Rectal smooth muscle tissue (tissue), 1 donor: ENCODE measurements around the gene ZBTB44.
"Not testable (repeated sequence)": the region's sequence is repeated elsewhere in the genome, so short reads cannot be mapped to it uniquely, and the experiment has no call there.

Source experiments
- H3K27ac ChIP-seq: one replicate; pipeline ENCODE4 v1.7.0; 2013; ENCODE audit warnings: low read depth, low read length, inconsistent platforms
- H3K27me3 ChIP-seq: one replicate; pipeline ENCODE4 v1.7.0; 2013; ENCODE audit warnings: low read length; ENCODE audit not compliant: control insufficient read depth, insufficient read depth
- H3K36me3 ChIP-seq: one replicate; pipeline ENCODE4 v1.7.0; 2013; ENCODE audit warnings: low read length; ENCODE audit not compliant: control insufficient read depth, insufficient read depth
- H3K4me1 ChIP-seq: one replicate; pipeline ENCODE4 v1.7.0; 2013; ENCODE audit warnings: low read length; ENCODE audit not compliant: control insufficient read depth, insufficient read depth
- H3K4me3 ChIP-seq: one replicate; pipeline ENCODE4 v1.7.0; 2013; ENCODE audit warnings: low read length
- H3K9ac ChIP-seq: one replicate; pipeline ENCODE4 v1.7.0; 2013; ENCODE audit warnings: low read length

Gene ZBTB44

DNA sequence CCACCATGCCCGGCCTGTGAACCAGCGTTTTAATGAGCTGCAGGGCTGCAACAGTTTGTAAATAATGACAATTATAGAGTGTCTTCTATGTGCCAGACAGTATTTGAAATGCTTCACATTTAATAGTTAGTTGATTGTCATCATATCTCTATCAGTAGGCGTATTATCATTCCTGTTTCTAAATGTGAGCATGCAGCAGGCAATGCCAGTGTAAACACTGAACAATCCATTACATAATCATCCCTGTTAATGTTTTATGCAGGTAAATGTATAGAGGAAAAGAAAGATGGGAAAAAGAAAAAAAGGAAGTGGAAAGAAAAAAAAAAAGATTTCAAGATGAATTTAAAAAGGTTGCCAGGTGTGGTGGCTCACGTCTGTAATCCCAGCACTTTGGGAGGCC, 52.3 kb downstream of the ZBTB44 start:
- H3K9ac ChIP-seq: no peak overlapping the region
- no peak overlapping the region for H3K27ac ChIP-seq
- H3K4me3 ChIP-seq: no peak overlapping the region
- H3K27me3 ChIP-seq: no peaks in the 10 kb centered on the region
- peaks cover 3% of the 10 kb centered on the region for H3K36me3 ChIP-seq
- no peaks in the 10 kb centered on the region for H3K4me1 ChIP-seq

DNA sequence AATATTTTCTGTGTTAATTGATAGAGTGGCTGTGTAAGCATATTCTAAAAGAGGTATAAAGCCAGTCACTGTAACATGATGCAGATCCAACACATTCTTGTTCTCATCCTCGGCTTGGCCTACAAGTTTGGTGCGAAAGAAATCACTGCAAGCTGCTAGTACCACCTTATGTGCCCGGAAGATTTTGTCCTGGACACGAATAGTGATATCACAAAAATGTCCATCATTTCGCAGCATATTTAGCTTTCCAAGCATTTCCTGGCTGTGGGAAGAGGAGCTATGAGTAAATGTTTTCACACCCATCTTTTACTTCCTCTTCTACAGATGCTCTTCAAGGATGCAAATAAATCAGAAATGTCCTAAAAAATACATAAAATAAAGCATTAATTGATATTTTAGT, 53.1 kb downstream of the ZBTB44 start:
- Histone ChIP-seq H3K36me3 (peaks cover 3% of the 10 kb centered on the region), H3K4me3 (no peak overlapping the region), H3K27ac (no peak overlapping the region), H3K4me1 (no peaks in the 10 kb centered on the region), H3K27me3 (no peaks in the 10 kb centered on the region), H3K9ac (no peak overlapping the region)

DNA sequence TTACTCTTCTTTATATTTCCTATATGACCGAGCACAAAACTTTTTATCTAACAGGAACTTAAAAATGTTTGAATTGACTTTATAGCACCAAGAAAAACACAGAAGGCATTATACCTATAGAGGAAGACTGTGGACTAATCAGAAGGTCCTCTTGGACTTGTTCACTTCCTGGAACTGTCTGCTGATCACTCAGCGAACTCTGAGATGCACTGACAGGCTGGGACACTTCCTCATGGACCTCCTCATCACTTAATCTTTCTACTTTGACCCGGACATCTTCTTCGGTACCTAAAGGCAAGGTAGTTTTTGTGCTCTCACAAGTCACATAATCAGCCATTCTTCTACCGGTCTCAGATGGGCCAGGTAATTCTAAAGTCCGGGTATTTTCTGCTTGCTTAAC, 54.0 kb downstream of the ZBTB44 start:
- H3K4me3 ChIP-seq: no peak overlapping the region
- no peak overlapping the region for H3K27ac ChIP-seq
- H3K36me3 ChIP-seq: peaks cover 3% of the 10 kb centered on the region
- H3K4me1 ChIP-seq: no peaks in the 10 kb centered on the region
- H3K27me3 ChIP-seq: no peaks in the 10 kb centered on the region
- no peak overlapping the region for H3K9ac ChIP-seq

DNA sequence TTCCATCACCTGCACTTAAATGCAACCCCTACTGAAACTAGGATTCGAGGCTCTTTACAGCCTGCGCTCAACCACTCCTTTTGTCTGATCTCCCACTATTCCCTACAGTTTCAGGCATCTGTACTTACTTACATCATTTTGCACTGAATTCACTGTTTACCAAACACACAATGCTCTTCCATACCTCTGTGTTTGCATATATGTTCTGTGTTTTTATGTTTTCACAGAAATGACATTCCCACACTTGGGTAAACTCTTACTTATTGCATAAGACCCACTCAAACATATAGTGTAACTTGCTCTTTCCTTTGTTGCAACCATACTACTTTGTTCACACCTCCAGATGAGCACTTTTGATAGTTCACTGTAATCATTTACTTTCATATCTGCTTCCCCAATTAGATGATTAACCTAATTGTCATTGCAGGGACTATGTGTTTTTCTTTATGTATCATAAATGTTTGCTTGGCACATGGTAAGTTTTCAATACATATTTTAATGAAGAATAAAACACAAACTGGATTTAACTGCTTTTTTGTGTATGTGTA, 54.6 kb downstream of the ZBTB44 start:
- Histone ChIP-seq H3K4me3 (no peak overlapping the region), H3K27me3 (no peaks in the 10 kb centered on the region), H3K27ac (no peak overlapping the region), H3K4me1 (no peaks in the 10 kb centered on the region), H3K36me3 (peaks cover 3% of the 10 kb centered on the region), H3K9ac (no peak overlapping the region)

DNA sequence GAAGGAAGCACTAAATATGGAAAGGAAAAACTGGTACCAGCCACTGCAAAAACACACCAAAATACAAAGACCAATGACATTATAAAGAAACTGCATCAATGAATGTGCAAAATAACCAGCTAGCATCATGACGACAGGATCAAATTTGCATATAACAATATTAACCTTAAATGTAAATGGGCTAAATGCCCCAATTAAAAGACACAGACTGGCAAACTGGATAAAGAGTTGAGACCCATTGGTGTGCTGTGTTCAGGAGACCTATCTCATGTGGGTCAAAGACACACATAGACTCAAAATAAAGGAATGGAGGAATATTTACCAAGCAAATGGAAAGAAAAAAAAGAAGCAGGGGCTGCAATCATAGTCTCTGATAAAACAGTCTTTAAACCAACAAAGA, 63.0 kb downstream of the ZBTB44 start:
- not testable (repeated sequence) for H3K4me3 ChIP-seq, H3K4me1 ChIP-seq, H3K36me3 ChIP-seq, H3K9ac ChIP-seq, H3K27ac ChIP-seq, H3K27me3 ChIP-seq

DNA sequence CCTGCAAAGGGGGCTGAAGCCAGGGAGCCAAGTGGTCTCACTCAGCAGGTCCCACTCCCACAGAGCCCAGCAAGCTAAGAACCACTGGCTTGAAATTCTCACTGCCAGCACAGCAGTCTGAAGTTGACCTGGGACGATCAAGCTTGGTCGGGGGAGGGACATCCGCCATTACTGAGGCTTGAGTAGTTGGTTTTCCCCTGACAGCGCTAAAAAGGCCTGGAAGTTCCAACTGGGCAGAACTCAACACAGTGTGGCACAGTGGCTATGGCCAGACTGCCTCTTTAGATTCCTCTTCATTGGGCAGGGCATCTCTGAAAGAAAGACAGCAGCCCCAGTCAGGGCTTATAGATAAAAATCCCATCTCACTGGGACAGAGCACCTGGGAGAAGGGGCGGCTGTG, 64.8 kb downstream of the ZBTB44 start:
- not testable (repeated sequence) for H3K9ac ChIP-seq, H3K27me3 ChIP-seq, H3K27ac ChIP-seq

DNA sequence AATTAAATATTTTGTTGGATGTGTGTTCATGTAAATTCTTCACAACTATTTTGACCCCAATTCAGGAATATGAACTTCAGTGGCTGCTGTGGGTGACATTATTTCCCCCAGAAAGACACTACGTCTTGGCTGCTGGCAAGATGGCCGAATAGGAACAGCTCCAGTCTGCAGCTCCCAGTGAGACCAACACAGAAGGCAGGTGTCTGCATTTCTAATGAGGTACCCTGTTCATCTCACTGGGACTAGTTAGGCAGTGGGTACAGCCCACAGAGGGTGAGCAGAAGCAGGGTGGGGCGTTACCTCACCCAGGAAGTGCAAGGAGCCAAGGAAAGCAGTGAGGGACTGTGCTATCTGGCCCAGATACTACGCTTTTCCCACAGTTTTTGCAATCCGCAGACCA, 65.3 kb downstream of the ZBTB44 start:
- no peaks in the 10 kb centered on the region for H3K27me3 ChIP-seq
- H3K36me3 ChIP-seq: no peaks in the 10 kb centered on the region
- no peak overlapping the region for H3K27ac ChIP-seq
- no peak overlapping the region for H3K9ac ChIP-seq
- H3K4me3 ChIP-seq: no peak overlapping the region
- H3K4me1 ChIP-seq: peaks cover 3% of the 10 kb centered on the region

More for the DNA sequence above, 64.8 kb downstream of the ZBTB44 start:
- not testable (repeated sequence) for H3K4me1 ChIP-seq, H3K4me3 ChIP-seq, H3K36me3 ChIP-seq

DNA sequence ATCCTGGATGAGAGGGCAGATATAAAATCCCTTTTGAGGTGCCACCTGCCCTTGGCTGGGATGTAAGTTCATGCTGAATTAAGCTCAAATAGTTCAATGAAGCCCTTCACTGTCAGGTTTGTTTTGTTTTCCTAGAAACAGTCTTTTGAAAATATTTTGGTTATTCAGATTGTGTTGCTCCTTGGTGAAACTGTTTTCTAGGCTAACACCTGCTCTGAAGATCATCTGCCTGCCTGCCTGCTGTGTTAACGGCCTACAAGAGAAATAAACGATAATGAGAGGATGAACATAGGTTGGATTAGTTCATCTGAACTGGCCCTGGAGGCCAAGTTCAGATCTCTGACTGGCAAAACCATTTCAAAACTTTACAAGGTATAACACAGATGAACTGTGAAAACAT, 67.4 kb downstream of the ZBTB44 start:
- Histone ChIP-seq H3K4me1 (peaks cover 3% of the 10 kb centered on the region), H3K27ac (no peak overlapping the region), H3K36me3 (no peaks in the 10 kb centered on the region), H3K4me3 (no peak overlapping the region), H3K9ac (no peak overlapping the region), H3K27me3 (no peaks in the 10 kb centered on the region)

DNA sequence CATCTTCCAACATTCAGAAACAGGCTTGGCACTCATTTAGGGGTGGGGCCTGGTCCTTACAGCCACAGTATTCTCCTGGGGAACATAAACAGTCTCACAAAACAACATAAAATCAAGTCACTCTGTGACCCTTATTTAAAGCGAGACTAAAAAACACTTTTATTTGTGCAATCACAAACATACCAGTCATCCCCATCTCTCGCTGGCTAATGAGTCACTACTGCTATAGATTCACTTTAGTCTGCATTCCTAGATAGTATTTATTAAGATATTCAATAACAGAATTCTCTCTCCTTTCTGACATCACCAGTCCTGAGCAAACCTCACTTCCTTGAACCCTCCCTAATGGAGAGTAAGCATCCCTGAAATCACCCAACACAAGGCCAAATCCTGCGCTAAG, 68.0 kb downstream of the ZBTB44 start:
- Histone ChIP-seq H3K4me3 (no peak overlapping the region), H3K27ac (no peak overlapping the region), H3K9ac (no peak overlapping the region), H3K4me1 (peaks cover 3% of the 10 kb centered on the region), H3K27me3 (no peaks in the 10 kb centered on the region), H3K36me3 (no peaks in the 10 kb centered on the region)

DNA sequence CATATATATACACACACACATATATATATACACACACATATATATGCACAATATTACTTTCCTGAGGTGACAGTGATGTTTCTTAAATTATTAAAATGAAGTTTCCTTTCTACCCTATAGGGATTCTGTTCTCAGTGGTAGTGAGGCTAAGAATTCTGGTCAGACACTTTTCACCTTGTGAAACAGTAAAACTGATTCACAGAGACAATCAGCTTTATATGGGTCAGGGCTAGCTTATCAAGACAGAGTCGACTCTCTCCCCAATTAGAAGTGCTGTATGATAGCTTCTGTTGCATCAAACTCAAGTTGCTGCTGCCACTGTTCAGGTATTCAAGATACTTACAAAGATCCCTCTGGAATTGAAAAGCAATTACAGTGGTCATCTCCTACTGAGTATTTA, 68.4 kb downstream of the ZBTB44 start:
- Histone ChIP-seq H3K27me3 (no peaks in the 10 kb centered on the region), H3K27ac (no peak overlapping the region), H3K36me3 (no peaks in the 10 kb centered on the region), H3K4me3 (no peak overlapping the region), H3K4me1 (peaks cover 3% of the 10 kb centered on the region), H3K9ac (no peak overlapping the region)

DNA sequence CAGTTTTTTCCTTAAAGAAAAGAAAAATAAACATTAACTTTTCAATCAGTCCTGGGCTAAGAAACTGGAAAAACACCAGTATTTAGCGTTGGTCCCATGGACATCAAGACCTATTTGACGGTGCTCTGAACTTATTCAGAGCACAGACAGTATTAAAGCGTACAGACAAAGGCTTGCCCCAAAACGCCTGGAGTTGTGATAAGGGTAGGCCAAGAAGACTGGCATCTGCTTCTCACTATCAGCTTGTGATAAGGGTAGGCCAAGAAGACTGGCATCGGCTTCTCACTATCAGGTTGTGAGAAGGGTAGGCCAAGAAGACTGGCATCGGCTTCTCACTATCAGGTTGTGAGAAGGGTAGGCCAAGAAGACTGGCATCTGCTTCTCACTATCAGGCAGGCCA, 69.3 kb downstream of the ZBTB44 start:
- not testable (repeated sequence) for H3K9ac ChIP-seq, H3K27me3 ChIP-seq, H3K4me3 ChIP-seq, H3K27ac ChIP-seq, H3K36me3 ChIP-seq, H3K4me1 ChIP-seq

DNA sequence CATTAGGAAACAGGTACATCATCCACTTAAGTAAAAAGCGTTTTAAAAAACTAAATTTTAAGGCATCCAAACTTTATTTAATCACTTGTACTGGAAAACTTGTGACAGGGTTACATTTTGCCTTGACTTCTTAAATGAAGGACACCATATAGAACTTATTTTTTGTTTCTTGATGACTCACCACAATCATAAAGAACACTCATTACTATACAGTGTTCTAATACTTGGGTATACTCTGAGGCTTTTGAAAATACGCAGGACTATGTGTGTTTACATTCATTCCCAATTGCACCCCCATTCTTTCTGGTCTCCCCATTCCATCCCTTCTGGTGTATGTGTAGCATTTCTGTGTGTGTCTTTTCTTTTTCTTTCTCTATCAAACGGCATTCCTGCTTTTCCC, 69.9 kb downstream of the ZBTB44 start:
- Histone ChIP-seq H3K4me1 (peaks cover 3% of the 10 kb centered on the region), H3K9ac (no peak overlapping the region), H3K27me3 (no peaks in the 10 kb centered on the region), H3K4me3 (no peak overlapping the region), H3K27ac (no peak overlapping the region), H3K36me3 (no peaks in the 10 kb centered on the region)

DNA sequence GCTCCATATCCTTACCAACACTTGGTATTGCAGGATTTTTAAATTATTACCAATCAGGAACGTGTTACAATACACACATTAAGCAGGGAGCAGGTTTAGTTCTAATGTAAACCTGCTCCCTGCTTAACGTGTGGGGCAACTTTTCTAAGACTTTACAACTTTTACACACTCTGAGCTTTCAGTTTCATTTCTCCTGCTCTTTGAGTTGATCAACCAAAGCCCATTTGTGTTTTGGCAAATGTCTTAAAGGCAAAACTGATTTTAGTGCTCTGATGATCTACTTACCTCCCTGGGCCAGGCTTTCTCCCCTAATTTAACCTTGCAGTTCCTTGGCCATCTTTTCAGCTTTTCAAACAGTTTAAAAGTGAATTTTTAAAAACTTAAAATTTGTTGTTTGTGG, 70.9 kb downstream of the ZBTB44 start:
- Histone ChIP-seq H3K4me3 (no peak overlapping the region), H3K36me3 (no peaks in the 10 kb centered on the region), H3K27ac (no peak overlapping the region), H3K27me3 (no peaks in the 10 kb centered on the region), H3K4me1 (peaks cover 3% of the 10 kb centered on the region), H3K9ac (no peak overlapping the region)
